G401 (cell line): Measurements from ENCODE around the gene TNNI2. TPM values are rescaled to one million over a fixed set of nuclear protein-coding genes. Genes with fewer than 3 reads are reported as not detected.
A peak's percentile ranks its signal among the peaks of the same experiment; 100 is the strongest.

Experiments
- DNase-seq: peaks from one replicate; pipeline ENCODE4 v3.0.0-alpha.2; 2015; ENCODE audit warnings: low spot score
- in situ Hi-C: cut with HindIII; loops from 2 replicates; pipeline ENCODE4 v1.10.0; 2016; ENCODE audit warnings: low sequenced_read_pairs, mixed read lengths
- total RNA-seq: library from RNA; depleted of rRNA; stranded (reverse); fragments of >200 nt; shearing (Covaris generic); gene quantifications from 2 replicates; pipeline ENCODE4 v1.2.3, GENCODE V29; 2014

The TNNI2 gene
- total RNA-seq, 1 experiment from 2014 or later, result not detected

- no peak for DNase-seq
- in situ Hi-C loops, result no loop called here
Observed at GRCh38 chr11:1831338-1832210, 7.2 kb upstream of the TNNI2 start.

- peak; percentile 31 for DNase-seq
- in situ Hi-C loops, result no loop called here
Observed at GRCh38 chr11:1832211-1832919, 6.4 kb upstream of the TNNI2 start.

GRCh38 chr11:1832920-1833295 lies 5.9 kb upstream of the TNNI2 start:
- DNase-seq, result peak; percentile 2
- in situ Hi-C loops, result no loop called here

- DNase-seq, result no peak
- in situ Hi-C loops, result no loop called here
Observed at GRCh38 chr11:1834062-1834610, 4.6 kb upstream of the TNNI2 start.

GRCh38 chr11:1834779-1835670 lies 3.8 kb upstream of the TNNI2 start, which contains the start of gene SYT8:
Gene SYT8, plus strand, starts transcription at chr11:1834990. Its CDS starts 116 bp downstream, at chr11:1835106.
- no peak for DNase-seq
- in situ Hi-C loops, result no loop called here

GRCh38 chr11:1835671-1836010 lies 3.1 kb upstream of the TNNI2 start:
- DNase-seq, result no peak
- in situ Hi-C loops, result no loop called here

GRCh38 chr11:1836011-1836945 lies 2.5 kb upstream of the TNNI2 start:
- in situ Hi-C loops, result no loop called here
- peak; percentile 12 for DNase-seq

GRCh38 chr11:1837171-1838076 lies 1.4 kb upstream of the TNNI2 start:
- DNase-seq, result peak; percentile 19
- in situ Hi-C loops, result no loop called here

- DNase-seq, result no peak
- in situ Hi-C loops, result no loop called here
Observed at GRCh38 chr11:1838077-1838425, 730 bp upstream of the TNNI2 start.

- DNase-seq, result no peak
- in situ Hi-C loops, result no loop called here
Observed at GRCh38 chr11:1839204-1839923, 583 bp downstream of the TNNI2 start.

- in situ Hi-C loops, result no loop called here
Observed at GRCh38 chr11:1839924-1840779, 1.4 kb downstream of the TNNI2 start.

GRCh38 chr11:1840780-1841480 lies 2.1 kb downstream of the TNNI2 start:
- no peak for DNase-seq
- in situ Hi-C loops, result no loop called here

More at GRCh38 chr11:1839924-1840779, 1.4 kb downstream of the TNNI2 start:
- DNase-seq, result no peak

GRCh38 chr11:1841511-1842148 lies 2.8 kb downstream of the TNNI2 start:
- no peak for DNase-seq
- in situ Hi-C loops, result no loop called here

- in situ Hi-C loops, result no loop called here
Observed at GRCh38 chr11:1842149-1843097, 3.6 kb downstream of the TNNI2 start.

More at GRCh38 chr11:1842149-1843097, 3.6 kb downstream of the TNNI2 start:
- no peak for DNase-seq
